GM21447 (cell line): ENCODE results near the gene PLA2G3.

Experiments
- ATAC-seq: cut with Tn5 transposase; IDR thresholded peaks from one replicate; pipeline ENCODE4 v1.9.1; 2021; ENCODE audit not compliant: unreplicated experiment

The PLA2G3 gene

GRCh38 chr22:31148488-31148887 lies 8.2 kb upstream of the PLA2G3 start:
- ATAC-seq, result no peak

DNA sequence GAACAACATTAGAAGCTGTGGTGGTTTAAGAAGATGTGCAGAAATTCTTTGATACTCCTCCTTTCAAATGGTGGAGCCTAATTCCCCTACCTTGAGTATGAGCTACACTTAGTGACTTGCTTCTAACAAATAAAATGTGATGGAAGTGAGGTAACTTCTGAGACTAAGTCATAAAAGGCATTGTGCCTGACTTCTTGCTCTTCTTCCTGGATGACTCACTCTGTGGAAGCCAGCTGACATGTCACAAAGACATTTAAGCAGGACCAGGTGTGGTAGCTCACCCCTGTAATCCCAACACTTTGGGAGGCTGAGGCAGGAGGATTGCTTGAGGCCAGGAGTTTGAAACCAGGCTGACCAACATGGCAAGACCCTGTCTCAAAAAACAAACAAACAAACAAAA lies 3.9 kb upstream of the PLA2G3 start:
- ATAC-seq, result no peak

DNA sequence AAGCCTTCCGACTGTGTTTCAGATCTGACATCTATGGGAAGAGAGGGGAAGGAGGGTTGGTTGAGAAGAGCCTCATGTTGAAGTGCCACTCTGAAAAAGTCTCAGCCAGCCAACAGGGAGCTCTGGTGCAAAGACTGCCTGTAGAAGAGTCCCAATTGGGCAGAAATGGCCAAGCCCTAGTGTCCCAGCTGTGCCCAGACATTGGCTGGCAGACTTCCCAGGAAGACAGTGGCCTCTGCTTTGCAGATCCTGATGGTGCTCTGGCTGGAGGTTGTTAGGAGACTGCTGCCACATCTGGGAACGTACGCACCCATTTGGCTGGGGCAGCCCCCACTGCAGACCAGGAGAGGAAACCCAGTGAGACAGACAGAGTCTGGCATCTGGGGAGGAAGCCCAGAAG lies 3.2 kb upstream of the PLA2G3 start:
- no peak for ATAC-seq

GRCh38 chr22:31143038-31143437 lies 2.7 kb upstream of the PLA2G3 start:
- ATAC-seq, result no peak

DNA sequence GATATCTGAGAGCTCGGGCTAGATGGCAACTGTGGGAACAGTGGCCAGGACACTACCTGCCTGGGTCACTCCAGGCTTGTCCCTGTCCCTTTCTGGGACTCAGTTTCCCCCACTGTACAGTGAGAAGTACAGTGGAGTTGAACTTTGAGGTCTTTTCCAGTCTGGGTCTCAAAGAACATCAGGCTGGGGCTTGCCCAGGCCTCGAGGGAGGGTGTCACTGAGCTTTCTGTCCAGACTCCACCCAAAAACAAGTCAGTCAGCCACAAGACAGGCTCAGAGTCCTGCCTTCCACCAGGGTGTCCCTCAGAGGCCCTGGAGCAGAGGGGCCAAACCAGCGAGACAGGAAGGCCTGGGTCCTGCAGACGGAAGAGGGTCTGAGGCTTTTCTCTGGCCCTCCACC lies 2.0 kb upstream of the PLA2G3 start:
- ATAC-seq, result no peak

GRCh38 chr22:31141551-31141950 lies 1.2 kb upstream of the PLA2G3 start:
- no peak for ATAC-seq

- no peak for ATAC-seq
Observed at GRCh38 chr22:31140746-31141145, 438 bp upstream of the PLA2G3 start.

DNA sequence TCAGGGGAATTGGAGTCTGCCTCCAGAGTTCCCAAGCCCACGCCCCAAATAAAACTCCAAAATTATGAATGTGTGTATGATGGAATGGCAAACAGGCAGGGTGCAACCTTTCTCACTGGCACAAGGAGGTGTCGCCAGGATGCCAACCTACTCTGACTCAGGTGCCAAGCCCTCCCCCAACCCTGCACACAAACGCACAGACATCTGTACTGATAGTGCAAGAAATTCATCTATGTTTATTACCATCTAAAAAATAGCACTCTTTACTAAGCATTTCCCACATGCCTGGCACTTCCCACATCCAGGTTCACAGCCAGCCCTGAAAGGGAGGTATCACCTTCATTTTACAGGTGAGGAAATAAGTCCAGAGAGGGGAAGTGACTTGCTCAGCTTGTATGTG lies 1.2 kb downstream of the PLA2G3 start:
- ATAC-seq, result no peak

- no peak for ATAC-seq
Observed at GRCh38 chr22:31138126-31138525, 2.2 kb downstream of the PLA2G3 start.

DNA sequence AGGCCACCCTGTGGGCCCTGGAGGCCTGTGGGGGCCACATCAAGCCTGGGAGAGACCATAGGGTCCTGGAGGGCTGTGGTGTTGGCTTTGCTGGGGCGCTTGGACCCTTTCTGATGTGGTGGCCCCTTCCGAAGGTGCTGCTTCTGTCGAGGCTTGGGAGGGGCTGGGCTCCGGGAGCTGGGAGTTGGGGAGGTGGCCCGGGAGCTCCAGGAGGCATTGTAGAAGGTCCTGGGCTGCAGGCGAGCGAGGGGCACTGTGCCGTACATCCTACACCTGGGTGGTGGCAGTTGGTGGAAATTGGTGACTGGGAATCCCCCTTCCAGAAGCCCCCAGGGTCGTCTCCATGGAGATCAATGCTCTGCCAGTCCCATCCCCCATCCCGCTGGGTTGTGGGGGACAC lies 2.6 kb downstream of the PLA2G3 start:
- ATAC-seq, result no peak

DNA sequence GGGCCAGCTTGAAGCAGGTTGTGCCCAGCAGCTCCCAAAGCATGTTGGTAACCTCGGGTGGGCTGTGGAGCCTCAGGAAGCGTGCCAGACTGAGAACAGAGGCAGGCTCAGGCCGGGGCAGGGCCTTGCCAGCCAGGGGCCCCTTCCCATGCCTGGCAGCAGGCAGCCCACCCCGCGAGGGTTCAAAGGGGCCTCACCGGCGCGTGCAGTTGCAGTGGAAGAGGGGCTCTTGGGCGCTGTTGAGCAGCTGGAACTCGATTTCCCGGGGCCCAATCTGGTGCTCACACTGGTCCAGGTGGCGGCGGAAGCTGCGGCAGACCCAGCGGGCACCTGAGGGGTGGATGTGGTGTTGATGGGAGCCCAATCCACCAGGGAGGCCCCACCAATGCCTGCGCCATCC lies 3.6 kb downstream of the PLA2G3 start:
- no peak for ATAC-seq

GRCh38 chr22:31136155-31136554 lies 4.2 kb downstream of the PLA2G3 start:
- no peak for ATAC-seq

- no peak for ATAC-seq
Observed at GRCh38 chr22:31135706-31136105, 4.6 kb downstream of the PLA2G3 start.

GRCh38 chr22:31134688-31135087 lies 5.6 kb downstream of the PLA2G3 start:
- ATAC-seq, result no peak

DNA sequence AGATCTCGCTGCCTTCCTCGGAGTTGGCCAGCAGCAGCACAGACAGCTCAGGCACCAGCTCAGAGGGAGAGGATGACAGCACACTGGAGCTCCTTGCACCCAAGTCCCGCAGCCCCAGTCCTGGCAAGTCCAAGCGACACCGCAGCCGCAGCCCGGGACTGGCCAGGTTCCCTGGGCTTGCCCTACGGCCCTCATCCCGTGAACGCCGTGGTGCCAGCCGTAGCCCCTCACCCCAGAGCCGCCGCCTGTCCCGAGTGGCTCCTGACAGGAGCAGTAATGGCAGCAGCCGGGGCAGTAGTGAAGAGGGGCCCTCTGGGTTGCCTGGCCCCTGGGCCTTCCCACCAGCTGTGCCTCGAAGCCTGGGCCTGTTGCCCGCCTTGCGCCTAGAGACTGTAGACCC lies 6.4 kb downstream of the PLA2G3 start:
- no peak for ATAC-seq

- no peak for ATAC-seq
Observed at GRCh38 chr22:31130873-31131272, 9.4 kb downstream of the PLA2G3 start.

GRCh38 chr22:31128156-31128555 lies 12.2 kb downstream of the PLA2G3 start:
- no peak for ATAC-seq

- no peak for ATAC-seq
Observed at GRCh38 chr22:31127181-31127772, 13.0 kb downstream of the PLA2G3 start.

DNA sequence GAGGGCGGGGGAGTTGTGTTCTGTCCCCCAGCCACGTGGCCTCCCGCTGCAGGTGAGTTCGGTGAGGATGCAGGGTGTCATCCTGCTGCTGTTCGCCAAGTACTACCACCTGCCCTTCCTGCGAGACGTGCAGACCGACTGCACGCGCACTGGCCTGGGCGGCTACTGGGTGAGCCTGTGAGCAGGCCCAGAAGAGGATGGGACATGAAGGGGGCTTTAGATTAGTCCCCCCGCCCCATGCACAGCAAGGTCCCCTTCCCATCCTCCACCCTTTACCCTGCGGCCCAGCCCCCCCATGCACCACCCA lies 13.5 kb downstream of the PLA2G3 start:
- no peak for ATAC-seq

GRCh38 chr22:31126128-31126868 lies 14.0 kb downstream of the PLA2G3 start:
- ATAC-seq, result no peak

DNA sequence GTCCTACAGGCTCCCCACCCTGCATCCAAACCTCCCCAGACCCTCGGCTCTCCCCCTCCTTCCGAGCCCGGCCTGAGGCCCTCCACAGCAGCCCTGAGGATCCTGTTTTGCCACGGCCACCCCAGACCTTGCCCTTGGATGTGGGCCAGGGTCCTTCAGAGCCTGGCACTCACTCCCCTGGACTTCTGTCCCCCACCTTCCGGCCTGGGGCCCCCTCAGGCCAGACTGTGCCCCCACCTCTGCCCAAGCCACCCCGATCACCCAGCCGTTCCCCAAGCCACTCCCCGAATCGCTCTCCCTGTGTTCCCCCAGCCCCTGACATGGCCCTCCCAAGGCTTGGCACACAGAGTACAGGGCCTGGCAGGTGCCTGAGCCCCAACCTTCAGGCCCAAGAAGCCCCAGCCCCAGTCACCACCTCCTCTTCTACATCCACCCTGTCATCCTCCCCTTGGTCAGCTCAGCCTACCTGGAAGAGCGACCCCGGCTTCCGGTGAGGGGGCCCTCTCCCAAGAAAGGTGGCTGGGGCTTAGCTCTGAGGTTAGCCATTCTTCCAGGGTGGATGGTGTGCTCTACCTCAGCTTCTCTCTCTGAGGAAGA lies 14.7 kb downstream of the PLA2G3 start:
- no peak for ATAC-seq

DNA sequence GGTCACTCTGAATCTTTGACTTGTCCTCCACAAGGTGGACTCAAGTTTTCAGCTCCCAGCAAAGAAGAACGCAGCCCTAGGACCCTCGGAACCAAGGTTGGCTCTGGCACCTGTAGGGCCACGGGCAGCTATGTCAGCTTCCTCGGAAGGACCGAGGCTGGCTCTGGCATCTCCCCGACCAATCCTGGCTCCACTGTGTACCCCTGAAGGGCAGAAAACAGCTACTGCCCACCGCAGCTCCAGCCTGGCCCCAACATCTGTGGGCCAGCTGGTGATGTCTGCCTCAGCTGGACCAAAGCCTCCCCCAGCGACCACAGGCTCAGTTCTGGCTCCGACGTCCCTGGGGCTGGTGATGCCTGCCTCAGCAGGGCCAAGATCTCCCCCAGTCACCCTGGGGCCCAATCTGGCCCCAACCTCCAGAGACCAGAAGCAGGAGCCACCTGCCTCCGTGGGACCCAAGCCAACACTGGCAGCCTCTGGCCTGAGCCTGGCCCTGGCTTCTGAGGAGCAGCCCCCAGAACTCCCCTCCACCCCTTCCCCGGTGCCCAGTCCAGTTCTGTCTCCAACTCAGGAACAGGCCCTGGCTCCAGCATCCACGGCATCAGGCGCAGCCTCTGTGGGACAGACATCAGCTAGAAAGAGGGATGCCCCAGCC lies 15.4 kb downstream of the PLA2G3 start:
- no peak for ATAC-seq
